Neural progenitor cell (in vitro differentiated cells): ENCODE data around the gene ZNF81. TPM values are rescaled to one million over a fixed set of nuclear protein-coding genes. Genes with fewer than 3 reads are reported as not detected.
"Not testable (repeated sequence)": the region's sequence is repeated elsewhere in the genome, so short reads cannot be mapped to it uniquely, and the experiment has no call there.

Experiments
- DNase-seq: peaks from one replicate; pipeline ENCODE4 v3.0.0-alpha.2; 2016; ENCODE audit warnings: low spot score
- H2AFZ ChIP-seq: fragments of 200-600 bp; sonication (generic); replicated peaks from 2 replicates; pipeline ENCODE4 v1.6.1; 2016; ENCODE audit warnings: antibody characterized with exemption
- H3F3A ChIP-seq: fragments of 200-600 bp; sonication (generic); 2 replicates; pipeline ENCODE4 v1.6.1; 2016; ENCODE audit warnings: antibody characterized with exemption, low read depth
- H3K27ac ChIP-seq: fragments of 200-600 bp; sonication (generic); 2 replicates; pipeline ENCODE4 v1.5.1; 2016; ENCODE audit warnings: mild to moderate bottlenecking
- H3K27me3 ChIP-seq: fragments of 200-600 bp; sonication (generic); 2 replicates; pipeline ENCODE4 v1.6.1; 2016; ENCODE audit warnings: mild to moderate bottlenecking, moderate library complexity
- H3K36me3 ChIP-seq: fragments of 200-600 bp; sonication (generic); 2 replicates; pipeline ENCODE4 v1.5.1; 2016
- H3K4me1 ChIP-seq: fragments of 200-600 bp; sonication (generic); 2 replicates; pipeline ENCODE4 v1.6.1; 2016; ENCODE audit warnings: mixed run types
- H3K4me2 ChIP-seq: fragments of 200-600 bp; sonication (generic); 2 replicates; pipeline ENCODE4 v1.6.1; 2016
- H3K4me3 ChIP-seq: fragments of 200-600 bp; sonication (generic); 2 replicates; pipeline ENCODE4 v1.5.1; 2016
- H3K79me2 ChIP-seq: fragments of 200-600 bp; sonication (generic); 2 replicates; pipeline ENCODE4 v1.6.1; 2016; ENCODE audit warnings: low read depth
- H3K9ac ChIP-seq: fragments of 200-600 bp; sonication (generic); 2 replicates; pipeline ENCODE4 v1.6.1; 2016
- H3K9me3 ChIP-seq: fragments of 200-600 bp; sonication (generic); 2 replicates; pipeline ENCODE4 v1.5.1; 2016; ENCODE audit warnings: low read depth
- H4K20me1 ChIP-seq: fragments of 200-600 bp; sonication (generic); 2 replicates; pipeline ENCODE4 v1.6.1; 2016; ENCODE audit warnings: low read depth
- H3K27ac Mint-ChIP-seq: 3 replicates; pipeline ENCODE4 v1.8.0; 2021; ENCODE audit warnings: mixed read lengths
- H3K27me3 Mint-ChIP-seq: 2 replicates; pipeline ENCODE4 v1.8.0; 2022; ENCODE audit warnings: low read depth, mild to moderate bottlenecking, inconsistent platforms, moderate library complexity, mixed read lengths; ENCODE audit not compliant: insufficient read depth
- H3K36me3 Mint-ChIP-seq: 3 replicates; pipeline ENCODE4 v1.8.0; 2021; ENCODE audit warnings: mixed read lengths
- H3K4me1 Mint-ChIP-seq: 3 replicates; pipeline ENCODE4 v1.8.0; 2021; ENCODE audit warnings: mixed read lengths
- H3K4me3 Mint-ChIP-seq: 3 replicates; pipeline ENCODE4 v1.8.0; 2021; ENCODE audit warnings: mild to moderate bottlenecking, moderate library complexity, mixed read lengths
- H3K9me3 Mint-ChIP-seq: 3 replicates; pipeline ENCODE4 v1.8.0; 2020; ENCODE audit warnings: mixed read lengths
- CTCF ChIP-seq: fragments of 200-600 bp; sonication (generic); IDR thresholded peaks from 2 replicates; pipeline ENCODE4 v1.5.1; 2017; ENCODE audit warnings: antibody characterized with exemption, mild to moderate bottlenecking
- EZH2 ChIP-seq: fragments of 200-600 bp; sonication (generic); IDR thresholded peaks from 2 replicates; pipeline ENCODE4 v1.6.1; 2017; ENCODE audit warnings: antibody characterized with exemption, mild to moderate bottlenecking, moderate library complexity
- EZH2phosphoT487 ChIP-seq: fragments of 200-600 bp; sonication (generic); IDR thresholded peaks from 2 replicates; pipeline ENCODE4 v1.6.1; 2017; ENCODE audit warnings: antibody characterized with exemption
- total RNA-seq: library from RNA; depleted of rRNA; stranded (reverse); fragments of >200 nt; gene quantifications from 2 replicates; pipeline ENCODE4 v1.2.3, GENCODE V29; 2015; ENCODE audit warnings: low replicate concordance

The ZNF81 gene
- total RNA-seq, 1 donor from 2014 or later, result 5.1 TPM

DNA sequence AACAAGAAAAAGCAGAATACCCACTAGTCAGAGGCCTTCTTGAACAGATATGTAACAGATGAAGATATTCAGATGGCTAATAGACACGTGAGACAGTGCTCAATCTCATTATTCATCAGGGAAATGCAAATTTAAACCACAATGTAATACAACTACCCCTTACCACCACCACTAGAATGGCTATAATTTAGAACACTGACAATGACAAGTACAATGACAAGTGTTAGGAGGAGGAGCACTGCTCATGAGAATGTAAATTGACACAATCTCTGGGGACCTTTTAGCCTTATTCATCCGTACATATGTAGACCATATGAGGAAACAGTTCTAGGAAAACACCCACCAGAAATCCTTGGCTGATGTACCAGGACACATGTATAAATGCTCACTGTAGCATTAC is 13.1 kb downstream of the ZNF81 start:
- Histone ChIP-seq H3K79me2 (no peaks in the 10 kb centered on the region), H3F3A (no peaks in the 10 kb centered on the region), H3K36me3 (peaks cover 3% of the 10 kb centered on the region), H3K27me3 (no peaks in the 10 kb centered on the region), H4K20me1 (no peaks in the 10 kb centered on the region), H3K4me2 (no peak overlapping the region), H3K27ac (no peak overlapping the region), H3K9me3 (no peaks in the 10 kb centered on the region), H3K9ac (no peak overlapping the region), H2AFZ (no peak overlapping the region), H3K4me1 (no peaks in the 10 kb centered on the region), H3K4me3 (no peak overlapping the region)
- Mint-ChIP-seq H3K4me1 (no peaks in the 10 kb centered on the region), H3K9me3 (no peaks in the 10 kb centered on the region), H3K27ac (no peak overlapping the region), H3K36me3 (no peaks in the 10 kb centered on the region), H3K27me3 (peaks cover 3% of the 10 kb centered on the region), H3K4me3 (no peak overlapping the region)
- no peak for TF ChIP-seq CTCF
- TF ChIP-seq EZH2phosphoT487, result no peak
- TF ChIP-seq EZH2, result no peak
- no peak for DNase-seq

DNA sequence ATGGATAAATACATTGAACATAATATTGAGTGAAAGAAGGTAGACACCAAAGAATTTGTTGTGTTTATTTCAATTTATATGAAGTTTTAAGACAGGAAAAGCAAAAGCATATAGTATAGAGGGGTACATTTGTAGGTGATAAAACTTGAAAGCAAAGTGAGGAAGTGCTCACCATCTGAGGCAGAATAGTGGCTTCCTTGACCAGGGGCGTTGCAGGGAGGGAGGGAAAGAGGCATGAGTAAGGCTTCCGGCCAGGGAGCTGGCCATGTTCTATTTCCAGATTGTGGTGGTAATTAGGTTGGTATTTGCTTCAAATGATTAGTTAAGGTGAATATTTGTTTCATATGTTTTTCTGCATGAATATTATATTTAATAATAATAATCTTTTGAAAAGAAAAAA is 13.7 kb downstream of the ZNF81 start:
- DNase-seq, H3K4me3 Mint-ChIP-seq, H3K36me3 Mint-ChIP-seq, H3F3A ChIP-seq, H3K27ac Mint-ChIP-seq, H3K27me3 ChIP-seq, H3K4me2 ChIP-seq, H3K4me1 ChIP-seq, H3K4me3 ChIP-seq, H3K9ac ChIP-seq, H3K79me2 ChIP-seq, H3K36me3 ChIP-seq, H3K4me1 Mint-ChIP-seq, H4K20me1 ChIP-seq, H3K9me3 Mint-ChIP-seq, H2AFZ ChIP-seq, H3K27ac ChIP-seq, H3K9me3 ChIP-seq, H3K27me3 Mint-ChIP-seq: not testable (repeated sequence)

GRCh38 chrX:47850901-47851300 is 14.2 kb downstream of the ZNF81 start:
- no peaks in the 10 kb centered on the region for H3K36me3 Mint-ChIP-seq
- TF ChIP-seq EZH2 (no peak), EZH2phosphoT487 (no peak), CTCF (no peak)

GRCh38 chrX:47854474-47854873 is 17.8 kb downstream of the ZNF81 start:
- H3K9ac ChIP-seq, result no peak overlapping the region
- TF ChIP-seq CTCF (peak; percentile 56), EZH2 (no peak)
- no peaks in the 10 kb centered on the region for H3K9me3 ChIP-seq

More at GRCh38 chrX:47850901-47851300, 14.2 kb downstream of the ZNF81 start:
- Mint-ChIP-seq H3K9me3 (no peaks in the 10 kb centered on the region), H3K27me3 (peaks cover 3% of the 10 kb centered on the region), H3K4me1 (no peaks in the 10 kb centered on the region), H3K27ac (no peak overlapping the region), H3K4me3 (no peak overlapping the region)
- Histone ChIP-seq H3K9ac (no peak overlapping the region), H3K36me3 (peaks cover 3% of the 10 kb centered on the region), H3K4me3 (no peak overlapping the region), H3F3A (no peaks in the 10 kb centered on the region), H3K9me3 (no peaks in the 10 kb centered on the region), H2AFZ (no peak overlapping the region), H3K4me2 (no peak overlapping the region), H3K27ac (no peak overlapping the region), H4K20me1 (no peaks in the 10 kb centered on the region), H3K27me3 (no peaks in the 10 kb centered on the region), H3K79me2 (no peaks in the 10 kb centered on the region), H3K4me1 (no peaks in the 10 kb centered on the region)
- no peak for DNase-seq

More at GRCh38 chrX:47854474-47854873, 17.8 kb downstream of the ZNF81 start:
- Histone ChIP-seq H3K36me3 (no peaks in the 10 kb centered on the region), H3K4me1 (no peaks in the 10 kb centered on the region), H3K4me3 (no peak overlapping the region), H3K27me3 (no peaks in the 10 kb centered on the region), H3K79me2 (no peaks in the 10 kb centered on the region), H3F3A (no peaks in the 10 kb centered on the region), H4K20me1 (no peaks in the 10 kb centered on the region), H3K27ac (no peak overlapping the region), H3K4me2 (no peak overlapping the region), H2AFZ (no peak overlapping the region)
- H3K27me3 Mint-ChIP-seq, result peaks cover 3% of the 10 kb centered on the region
- H3K9me3 Mint-ChIP-seq, result no peaks in the 10 kb centered on the region
- no peak overlapping the region for H3K27ac Mint-ChIP-seq
- DNase-seq, result peak; percentile 45
- H3K36me3 Mint-ChIP-seq, result peaks cover 2% of the 10 kb centered on the region
- H3K4me1 Mint-ChIP-seq, result no peaks in the 10 kb centered on the region
- no peak overlapping the region for H3K4me3 Mint-ChIP-seq
